Body of pancreas (tissue), 4 donors: ENCODE data around the gene FBXO38. TPM values are rescaled to one million over a fixed set of nuclear protein-coding genes. Genes with fewer than 3 reads are reported as not detected.

Experiments used
- ATAC-seq: fragments of 150-250 bp; one replicate; pipeline ENCODE4 v1.9.1; 2016
- DNase-seq, 4 donors: peaks; one replicate each; pipeline ENCODE4 v3.0.0-alpha.2; 2019
- H3K27ac ChIP-seq, 4 donors: fragments of 200-600 bp; sonication (generic); 1 replicate in 3 of 4; 2 replicates in 1 of 4; pipeline versions ENCODE4 v1.5.1 to v1.6.1; 2016 to 2019; ENCODE audit warnings: mild to moderate bottlenecking in 1 of 4, mixed read lengths in 1 of 4, moderate library complexity in 1 of 4
- H3K27me3 ChIP-seq, 2 donors: fragments of 200-600 bp; sonication (generic); one replicate each; pipeline ENCODE4 v1.6.0; 2016; ENCODE audit warnings: mild to moderate bottlenecking in 1 of 2
- H3K36me3 ChIP-seq, 2 donors: fragments of 200-600 bp; sonication (generic); replicated peaks in 1 of 2; 2 replicates each; pipeline ENCODE4 v1.5.1; 2016; ENCODE audit warnings: low read depth in 2 of 2; ENCODE audit not compliant: insufficient read depth in 1 of 2
- H3K4me1 ChIP-seq: fragments of 200-600 bp; sonication (generic); one replicate; pipeline ENCODE4 v1.6.0; 2016
- H3K4me3 ChIP-seq, 2 donors: fragments of 200-600 bp; sonication (generic); 1 replicate in 1 of 2; 2 replicates in 1 of 2; pipeline ENCODE4 v1.5.1; 2016 to 2019
- H3K9me3 ChIP-seq, 3 donors: fragments of 200-600 bp; sonication (generic); 1 replicate in 2 of 3; 2 replicates in 1 of 3; pipeline ENCODE4 v1.5.1; 2016
- CTCF ChIP-seq, 7 experiments: fragments of 450-650 bp in 4 of 7; fragments of 200-600 bp in 3 of 7; sonication (generic) in 3 of 7; IDR thresholded peaks; one replicate each; pipeline ENCODE4 v1.5.1; 2016 to 2019; ENCODE audit warnings: antibody characterized with exemption in 7 of 7
- POLR2A ChIP-seq, 3 donors: fragments of 450-650 bp; IDR thresholded peaks; one replicate each; pipeline ENCODE4 v1.6.1; 2016; ENCODE audit warnings: antibody characterized with exemption in 3 of 3, mild to moderate bottlenecking in 2 of 3
- WGBS, 2 donors: methylation state at CpG; one replicate each; pipeline ENCODE4 v1.1.5; 2017; 5-methylcytosine and 5-hydroxymethylcytosine counted together
- intact Hi-C: fragments of 100-400 bp; cut with DNase I; formaldehyde crosslinking; loops from one replicate; pipeline ENCODE4 v1.15.1; 2023
- total RNA-seq, 2 donors: library from RNA; depleted of rRNA; stranded (reverse); fragments of >200 nt; gene quantifications; one replicate each; pipeline ENCODE4 v1.1.0, GENCODE V29; 2016

The FBXO38 gene
- 10 to 100 TPM; 37.9 to 45.7 TPM for total RNA-seq

GRCh38 chr5:148383564-148384379 is at the start of gene FBXO38:
TSS of gene FBXO38 (plus strand) at chr5:148383958. CDS start at chr5:148394777, 10,819 bp downstream.
- intact Hi-C loops, result no loop called here
- H3K4me1 ChIP-seq, result peaks cover 48% of the 10 kb centered on the region
- peak in 4 of 7 experiments; percentile 5 to 38 (median 31) for TF ChIP-seq CTCF (IDR thresholded peaks at IDR 0.05)
- peak; percentile 79 to 98 (median 94) for TF ChIP-seq POLR2A (IDR thresholded peaks at IDR 0.05)
- H3K27ac ChIP-seq, result peak within 1 kb of the TSS; percentile 71 to 91 (median 83)
- H3K27me3 ChIP-seq, result no peaks in the 10 kb centered on the region
- H3K4me3 ChIP-seq, result peak within 1 kb of the TSS; percentile 54 to 96
- no peaks in the 10 kb centered on the region for H3K9me3 ChIP-seq
- ATAC-seq (peak; percentile 100), DNase-seq (peak; percentile 97 to 98 (median 98))
- H3K36me3 ChIP-seq, result no peaks in the 10 kb centered on the region
- WGBS, 2 donors, result 0 to 1% methylated on average over 37 to 45 of the region's 45 CpGs

GRCh38 chr5:148335259-148335658 is 48.5 kb upstream of the FBXO38 start, which contains the start of gene SPINK9:
TSS of gene SPINK9 (plus strand) at chr5:148335559. CDS start at chr5:148335614, 55 bp downstream.
- H3K27ac ChIP-seq, result no peak within 1 kb of the TSS
- intact Hi-C loops, result no loop called here

GRCh38 chr5:148336704-148337435 is 46.9 kb upstream of the FBXO38 start:
- TF ChIP-seq POLR2A (IDR thresholded peaks at IDR 0.05) (no peak), CTCF (IDR thresholded peaks at IDR 0.05) (no peak)
- H3K27me3 ChIP-seq, result no peaks in the 10 kb centered on the region
- intact Hi-C loops, result no loop called here
- H3K27ac ChIP-seq, result no peak overlapping the region
- 85 to 91% methylated on average over 3 of the region's 3 CpGs for WGBS, 2 donors
- DNase-seq (no peak), ATAC-seq (no peak)
- no peaks in the 10 kb centered on the region for H3K4me1 ChIP-seq
- peaks cover 0 to 3% (median 0%) of the 10 kb centered on the region in 3 donors for H3K9me3 ChIP-seq
- no peak overlapping the region for H3K4me3 ChIP-seq
- H3K36me3 ChIP-seq, result no peaks in the 10 kb centered on the region

More at GRCh38 chr5:148335259-148335658, 48.5 kb upstream of the FBXO38 start, which contains the start of gene SPINK9:
- WGBS, 2 donors, result 87 to 91% methylated on average over 3 of the region's 3 CpGs
- ATAC-seq (no peak), DNase-seq (no peak)
- no peaks in the 10 kb centered on the region for H3K27me3 ChIP-seq
- no peak within 1 kb of the TSS for H3K4me3 ChIP-seq
- no peaks in the 10 kb centered on the region for H3K4me1 ChIP-seq
- H3K9me3 ChIP-seq, result peaks cover 0 to 3% (median 0%) of the 10 kb centered on the region in 3 donors
- TF ChIP-seq POLR2A (IDR thresholded peaks at IDR 0.05), result no peak
- TF ChIP-seq CTCF (IDR thresholded peaks at IDR 0.05), result no peak
- no peaks in the 10 kb centered on the region for H3K36me3 ChIP-seq

GRCh38 chr5:148342371-148343045 is 41.2 kb upstream of the FBXO38 start:
- DNase-seq (no peak), ATAC-seq (no peak)
- 90 to 95% methylated on average over 2 of the region's 2 CpGs for WGBS, 2 donors
- intact Hi-C loops, result no loop called here
- H3K27ac ChIP-seq, result no peak overlapping the region
- no peak for TF ChIP-seq POLR2A (IDR thresholded peaks at IDR 0.05)
- TF ChIP-seq CTCF (IDR thresholded peaks at IDR 0.05), result no peak
- no peaks in the 10 kb centered on the region for H3K36me3 ChIP-seq
- no peak overlapping the region for H3K4me3 ChIP-seq
- H3K27me3 ChIP-seq, result no peaks in the 10 kb centered on the region
- peaks cover 0 to 3% (median 0%) of the 10 kb centered on the region in 3 donors for H3K9me3 ChIP-seq
- H3K4me1 ChIP-seq, result no peaks in the 10 kb centered on the region
